ENCODE measurements around the gene FAM120C. TPM values are rescaled to one million over a fixed set of nuclear protein-coding genes. Genes with fewer than 3 reads are reported as not detected.

Gene FAM120C
- total RNA-seq, 1 experiment from 2014 or later: 21.8 TPM

DNA sequence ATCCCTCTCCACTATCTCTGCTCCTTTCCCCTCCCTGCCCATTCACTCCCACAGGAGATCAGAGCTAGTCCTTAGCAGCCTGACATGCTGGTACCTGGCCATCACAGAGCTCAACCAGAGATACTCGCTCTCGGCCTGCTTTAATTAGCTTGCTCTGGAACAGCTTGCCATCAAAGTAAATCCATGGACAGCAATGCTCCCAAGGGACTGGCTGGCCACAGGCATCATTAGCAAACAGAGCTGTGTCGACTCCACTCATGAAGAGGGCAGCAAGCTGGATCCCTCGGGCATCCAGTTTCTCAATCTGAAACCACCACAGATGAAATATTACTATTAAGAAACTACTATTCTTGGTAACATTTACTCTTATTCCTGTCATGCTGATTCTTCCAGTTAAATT is 95.4 kb downstream of the FAM120C start:
- H3K27me3 ChIP-seq (replicated peaks; ENCODE audit: insufficient read depth, low read depth, low read length, poor library complexity): no peaks in the 10 kb centered on the region
- no peak for DNase-seq (ENCODE audit: low spot score)
- TF ChIP-seq, protein P1, sequence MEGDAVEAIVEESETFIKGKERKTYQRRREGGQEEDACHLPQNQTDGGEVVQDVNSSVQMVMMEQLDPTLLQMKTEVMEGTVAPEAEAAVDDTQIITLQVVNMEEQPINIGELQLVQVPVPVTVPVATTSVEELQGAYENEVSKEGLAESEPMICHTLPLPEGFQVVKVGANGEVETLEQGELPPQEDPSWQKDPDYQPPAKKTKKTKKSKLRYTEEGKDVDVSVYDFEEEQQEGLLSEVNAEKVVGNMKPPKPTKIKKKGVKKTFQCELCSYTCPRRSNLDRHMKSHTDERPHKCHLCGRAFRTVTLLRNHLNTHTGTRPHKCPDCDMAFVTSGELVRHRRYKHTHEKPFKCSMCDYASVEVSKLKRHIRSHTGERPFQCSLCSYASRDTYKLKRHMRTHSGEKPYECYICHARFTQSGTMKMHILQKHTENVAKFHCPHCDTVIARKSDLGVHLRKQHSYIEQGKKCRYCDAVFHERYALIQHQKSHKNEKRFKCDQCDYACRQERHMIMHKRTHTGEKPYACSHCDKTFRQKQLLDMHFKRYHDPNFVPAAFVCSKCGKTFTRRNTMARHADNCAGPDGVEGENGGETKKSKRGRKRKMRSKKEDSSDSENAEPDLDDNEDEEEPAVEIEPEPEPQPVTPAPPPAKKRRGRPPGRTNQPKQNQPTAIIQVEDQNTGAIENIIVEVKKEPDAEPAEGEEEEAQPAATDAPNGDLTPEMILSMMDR (conservative IDR thresholded peaks at IDR 0.05; ENCODE audit: low read depth, low read length): no peak
- no peak for TF ChIP-seq EZH2 (IDR thresholded peaks at IDR 0.05; ENCODE audit: borderline replicate concordance, low read depth, low read length, poor library complexity, severe bottlenecking)
- H3K36me3 ChIP-seq (ENCODE audit: insufficient read depth, low read length, poor library complexity, severe bottlenecking): no peaks in the 10 kb centered on the region
- intact Hi-C loops (cut with micrococcal nuclease; ENCODE audit: unreplicated experiment): no loop called here
- BruUV-seq (replicated peaks): no TSS peak
- no peaks in the 10 kb centered on the region for H3K9me3 ChIP-seq (ENCODE audit: low read depth, low read length, poor library complexity, severe bottlenecking)
- no peak overlapping the region for H3K4me3 ChIP-seq (ENCODE audit: low read depth, low read length, poor library complexity, severe bottlenecking)
- POLR2A ChIA-PET (ENCODE audit: low non-redundant PET): interaction anchor here (0.7 kb wide), 1 partner anchor 9 kb away, joined by 3 read pairs; no protein-coding TSS in a partner anchor
- CTCF ChIA-PET: no interaction called here
- no peak overlapping the region for H3K27ac ChIP-seq (ENCODE audit: low read depth, low read length, poor library complexity, severe bottlenecking)
- H3K4me1 ChIP-seq (ENCODE audit: insufficient read depth, low read length, poor library complexity, severe bottlenecking): no peaks in the 10 kb centered on the region

DNA sequence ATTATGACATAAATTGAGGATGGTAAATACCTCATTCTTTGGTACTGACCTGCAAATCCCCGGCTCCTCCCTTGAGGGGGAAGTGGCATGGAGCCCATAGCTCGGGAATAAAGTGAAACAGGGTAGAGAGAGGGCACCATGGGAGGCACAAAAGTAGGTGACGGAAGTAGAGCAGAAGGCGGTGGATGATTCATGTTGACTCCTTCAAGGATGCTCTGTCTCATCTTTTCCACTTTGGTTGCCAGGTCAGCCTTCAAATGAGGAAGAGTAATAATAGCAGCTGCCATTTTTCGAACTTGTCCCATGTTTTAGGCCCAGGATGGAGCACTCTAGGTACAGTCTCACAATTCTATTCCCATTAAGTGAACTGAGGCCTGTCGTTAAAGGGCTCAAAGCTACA is 97.4 kb downstream of the FAM120C start:
- Histone ChIP-seq H3K27ac (ENCODE audit: low read depth, low read length, poor library complexity, severe bottlenecking) (no peak overlapping the region), H3K27me3 (replicated peaks; ENCODE audit: insufficient read depth, low read depth, low read length, poor library complexity) (no peaks in the 10 kb centered on the region), H3K4me1 (ENCODE audit: insufficient read depth, low read length, poor library complexity, severe bottlenecking) (no peaks in the 10 kb centered on the region), H3K4me3 (ENCODE audit: low read depth, low read length, poor library complexity, severe bottlenecking) (no peak overlapping the region), H3K36me3 (ENCODE audit: insufficient read depth, low read length, poor library complexity, severe bottlenecking) (no peaks in the 10 kb centered on the region), H3K9me3 (ENCODE audit: low read depth, low read length, poor library complexity, severe bottlenecking) (no peaks in the 10 kb centered on the region)
- ChIA-PET CTCF (no interaction called here), POLR2A (ENCODE audit: low non-redundant PET) (no interaction called here)
- DNase-seq (ENCODE audit: low spot score): no peak
- TF ChIP-seq, protein P1 (conservative IDR thresholded peaks at IDR 0.05; ENCODE audit: low read depth, low read length): no peak
- no peak for TF ChIP-seq EZH2 (IDR thresholded peaks at IDR 0.05; ENCODE audit: borderline replicate concordance, low read depth, low read length, poor library complexity, severe bottlenecking)
- intact Hi-C loops (cut with micrococcal nuclease; ENCODE audit: unreplicated experiment): no loop called here
- BruUV-seq (replicated peaks): no TSS peak

DNA sequence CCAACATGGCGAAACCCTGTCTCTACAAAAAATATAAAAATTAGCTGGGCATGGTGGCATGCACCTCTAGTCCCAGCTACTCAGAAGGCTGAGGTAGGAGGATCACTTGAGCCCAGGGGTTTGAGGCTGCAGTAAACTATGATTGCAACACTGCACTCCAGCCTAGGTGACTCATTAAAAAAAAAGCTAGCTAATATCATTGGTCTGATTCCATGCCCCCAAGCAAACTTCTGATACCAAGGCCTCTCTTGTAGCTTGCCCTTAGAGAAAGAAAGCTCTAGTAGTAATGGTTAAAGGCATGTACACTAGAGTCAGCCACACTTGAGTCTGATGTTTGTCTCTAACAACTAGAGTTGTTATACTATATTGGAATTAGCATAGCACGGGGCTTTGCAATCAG is 106.2 kb downstream of the FAM120C start:
- Histone ChIP-seq H3K27me3 (replicated peaks; ENCODE audit: insufficient read depth, low read depth, low read length, poor library complexity) (no peaks in the 10 kb centered on the region), H3K9me3 (ENCODE audit: low read depth, low read length, poor library complexity, severe bottlenecking) (no peaks in the 10 kb centered on the region), H3K27ac (ENCODE audit: low read depth, low read length, poor library complexity, severe bottlenecking) (no peak overlapping the region), H3K4me3 (ENCODE audit: low read depth, low read length, poor library complexity, severe bottlenecking) (no peak overlapping the region), H3K4me1 (ENCODE audit: insufficient read depth, low read length, poor library complexity, severe bottlenecking) (no peaks in the 10 kb centered on the region), H3K36me3 (ENCODE audit: insufficient read depth, low read length, poor library complexity, severe bottlenecking) (peaks cover 3% of the 10 kb centered on the region)
- BruUV-seq (replicated peaks): no TSS peak
- intact Hi-C loops (cut with micrococcal nuclease; ENCODE audit: unreplicated experiment): no loop called here
- ChIA-PET CTCF (no interaction called here), POLR2A (ENCODE audit: low non-redundant PET) (interaction anchor here (0.6 kb wide), 1 partner anchor 107 kb away, joined by 3 read pairs; no protein-coding TSS in a partner anchor)
- TF ChIP-seq, protein P1 (conservative IDR thresholded peaks at IDR 0.05; ENCODE audit: low read depth, low read length): no peak
- TF ChIP-seq EZH2 (IDR thresholded peaks at IDR 0.05; ENCODE audit: borderline replicate concordance, low read depth, low read length, poor library complexity, severe bottlenecking): no peak
- DNase-seq (ENCODE audit: low spot score): no peak

All from A673 (cell line).